GM21786 (cell line): Measurements from ENCODE around the gene ASTN2.

Experiments
- ATAC-seq: cut with Tn5 transposase; IDR thresholded peaks from one replicate; pipeline ENCODE4 v1.9.1; 2021; ENCODE audit not compliant: unreplicated experiment

The ASTN2 gene

DNA sequence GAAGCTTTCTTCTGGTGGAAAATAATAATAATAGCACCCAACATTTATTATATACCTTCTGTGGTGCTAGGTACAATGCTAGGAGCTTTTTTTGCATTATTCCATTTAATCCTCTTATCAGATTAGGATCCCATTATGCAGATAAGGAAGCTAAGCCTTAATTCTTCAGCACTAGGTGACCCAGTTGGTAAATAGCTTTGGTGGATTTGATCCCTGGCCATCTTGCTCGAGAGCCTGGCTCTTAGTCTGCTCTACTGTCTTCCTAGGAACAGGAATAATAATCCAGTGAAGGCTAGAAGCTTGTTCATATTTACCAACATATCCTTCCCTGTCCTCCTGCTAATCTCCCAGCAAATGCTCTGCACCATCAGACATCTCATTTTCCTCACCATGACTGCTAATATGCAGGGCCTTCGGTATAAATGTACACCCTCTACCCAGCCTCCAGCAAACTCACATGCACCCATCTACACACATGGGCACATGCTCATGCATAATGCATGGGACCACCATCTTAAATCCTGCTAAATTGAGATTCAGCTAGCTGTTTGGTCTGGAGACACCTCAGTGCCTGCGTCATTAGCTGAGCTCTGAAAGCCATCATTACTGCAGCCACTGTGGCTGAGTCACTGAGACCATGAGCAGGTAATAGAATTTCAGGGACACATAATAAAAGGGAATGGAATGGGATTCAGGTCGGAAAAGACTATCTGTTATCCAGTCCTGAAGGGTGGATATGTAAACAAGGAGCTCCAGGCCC is 640.3 kb downstream of the ASTN2 start:
- no peak for ATAC-seq

DNA sequence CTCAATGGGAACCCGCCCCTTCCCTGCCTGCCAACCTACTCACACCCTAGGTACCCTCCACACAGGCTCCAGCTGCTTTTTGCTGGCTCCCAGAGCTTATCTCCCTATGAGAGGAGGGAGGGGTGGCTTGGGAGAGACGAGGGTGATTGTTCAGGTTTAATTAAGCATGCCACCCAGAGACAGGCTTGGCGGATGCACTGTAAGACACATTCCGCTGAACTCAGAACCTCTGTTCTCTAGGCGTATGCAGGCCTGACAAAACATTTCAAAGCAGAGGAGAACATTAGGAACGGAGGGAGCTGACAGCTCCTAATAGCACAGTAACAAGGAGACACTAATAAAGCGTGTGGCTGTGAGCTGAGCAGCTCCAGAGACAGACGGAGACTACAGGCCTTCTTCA is 647.6 kb downstream of the ASTN2 start:
- ATAC-seq = no peak

DNA sequence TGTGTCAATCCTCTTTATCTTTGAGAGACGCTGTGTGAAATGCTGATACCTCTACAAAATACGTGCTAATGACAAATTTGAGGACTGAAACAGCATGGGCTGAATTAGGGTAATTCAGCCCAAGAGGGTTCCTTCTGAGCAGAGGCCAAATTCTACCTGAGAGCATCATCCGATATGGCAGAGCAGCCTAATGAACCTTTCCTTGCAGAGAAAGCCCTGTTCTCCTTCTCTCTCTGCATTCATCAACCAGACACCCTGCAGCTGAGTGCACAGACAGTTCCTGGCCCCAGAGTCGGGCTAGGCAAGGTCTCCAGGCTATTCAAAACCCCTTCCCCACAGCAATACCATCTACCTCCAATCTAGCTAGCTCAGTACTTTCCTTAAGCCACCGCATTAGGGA is 649.8 kb downstream of the ASTN2 start:
- no peak for ATAC-seq

DNA sequence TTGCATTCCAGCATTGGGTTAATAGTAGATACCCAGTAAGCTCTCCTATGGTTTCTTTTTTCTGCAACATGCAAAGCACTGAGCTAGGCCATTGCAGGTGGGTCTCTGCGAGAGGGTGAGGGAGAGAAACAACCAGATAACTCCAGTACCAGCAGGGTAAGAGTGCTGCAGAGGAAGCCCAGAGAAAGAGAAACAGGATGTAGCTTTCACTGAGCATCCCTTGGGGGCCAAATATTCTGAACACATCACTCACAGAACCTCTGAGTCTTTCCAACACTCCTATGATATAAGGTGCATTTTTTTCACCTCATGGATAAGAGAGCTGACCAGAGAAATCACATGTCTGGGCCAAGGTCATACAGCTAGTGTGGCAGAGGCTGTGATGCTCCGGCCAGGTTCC is 651.1 kb downstream of the ASTN2 start:
- ATAC-seq = no peak

DNA sequence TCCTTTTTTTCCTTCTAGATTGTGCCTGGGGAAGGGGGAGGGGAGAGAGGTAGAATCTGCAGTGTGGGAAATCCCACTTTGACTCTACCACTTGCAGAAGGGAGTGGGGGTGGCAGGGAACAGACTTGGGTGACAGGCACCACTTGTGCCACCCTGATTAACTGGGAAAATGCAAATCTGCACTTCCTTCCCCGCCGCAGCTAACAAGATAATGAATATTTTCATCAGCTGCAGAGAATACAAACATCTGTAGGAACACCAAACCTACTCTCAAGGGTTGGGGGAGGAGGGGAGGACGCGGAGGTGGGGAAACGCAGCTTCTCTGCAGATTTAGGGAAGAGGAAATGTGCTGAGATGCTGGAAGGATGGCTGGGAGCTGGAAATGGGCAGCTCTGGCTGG is 654.2 kb downstream of the ASTN2 start:
- no peak for ATAC-seq

DNA sequence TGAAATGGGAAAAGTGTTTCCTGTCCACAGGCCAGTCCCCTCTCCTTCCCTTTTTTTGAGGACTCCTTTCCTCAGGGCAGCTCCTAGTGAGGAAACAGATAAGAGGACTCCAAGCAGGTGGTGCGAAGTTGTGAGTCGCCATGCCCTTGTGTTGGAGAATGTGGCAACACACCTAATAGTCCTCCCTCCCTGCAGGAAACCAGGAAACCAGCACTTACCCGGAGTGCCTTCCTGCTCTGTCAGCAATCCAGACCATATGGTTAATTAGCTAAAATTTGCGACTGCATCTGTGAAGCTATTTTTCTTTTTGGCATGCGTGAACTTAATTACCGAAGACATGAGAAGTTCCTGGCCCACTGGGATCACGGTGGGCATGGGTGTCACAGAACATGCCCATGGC is 657.8 kb downstream of the ASTN2 start:
- ATAC-seq = no peak

DNA sequence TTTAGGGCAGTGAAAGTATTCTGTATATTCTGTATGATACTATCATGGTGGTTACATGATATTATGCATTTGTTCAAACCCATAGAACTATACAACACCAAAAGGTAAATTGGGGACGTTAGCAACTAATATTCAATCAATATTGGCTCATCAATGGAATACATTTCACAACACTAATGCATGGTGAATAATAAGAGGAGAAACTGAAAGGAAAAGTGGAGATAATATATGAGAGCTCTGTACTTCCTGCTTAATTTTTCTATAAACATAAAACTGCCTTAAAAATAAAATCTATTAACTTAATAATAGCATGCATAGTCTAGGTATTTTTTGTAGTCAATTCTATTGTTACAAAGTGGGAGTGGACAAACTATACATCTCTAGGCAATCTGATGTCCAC is 661.5 kb downstream of the ASTN2 start:
- ATAC-seq = no peak

DNA sequence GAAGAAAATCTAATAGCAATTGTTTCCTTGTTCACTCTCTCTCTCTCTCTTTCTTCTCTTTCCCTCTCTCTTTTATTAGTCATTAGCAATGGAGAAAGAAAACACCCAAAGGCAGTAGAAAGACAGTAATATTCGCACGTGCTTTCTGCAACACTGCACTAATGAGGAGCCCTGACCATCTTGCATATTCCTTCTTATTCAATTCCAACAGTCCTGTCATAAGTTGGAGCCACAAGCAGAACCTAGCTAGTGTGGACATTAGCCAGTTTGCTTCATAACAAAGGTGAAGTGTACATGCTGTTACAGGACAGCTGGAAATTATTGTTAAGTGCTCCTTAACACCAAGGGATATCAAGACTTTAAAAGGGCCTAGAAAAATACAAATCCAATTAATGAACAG is 664.3 kb downstream of the ASTN2 start:
- ATAC-seq = no peak

DNA sequence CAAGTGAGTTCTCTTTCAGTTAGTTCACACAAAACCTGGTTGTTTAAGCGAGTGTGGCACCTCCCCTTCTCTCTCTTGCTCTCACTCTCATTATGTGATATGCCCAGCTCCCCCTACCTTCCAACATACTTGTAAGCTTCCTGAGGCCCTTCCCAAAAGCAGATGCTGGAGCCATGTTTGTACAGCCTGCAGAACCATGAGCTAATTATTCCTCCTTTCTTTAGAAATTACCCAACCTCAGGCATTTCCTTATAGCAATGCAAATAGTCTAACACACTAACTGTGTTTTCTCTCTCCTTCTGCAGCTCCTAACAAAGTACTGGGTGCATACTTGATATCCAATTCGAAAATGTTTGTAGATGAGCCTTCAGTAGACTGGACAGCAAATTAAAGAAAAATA is 665.1 kb downstream of the ASTN2 start:
- ATAC-seq = no peak

DNA sequence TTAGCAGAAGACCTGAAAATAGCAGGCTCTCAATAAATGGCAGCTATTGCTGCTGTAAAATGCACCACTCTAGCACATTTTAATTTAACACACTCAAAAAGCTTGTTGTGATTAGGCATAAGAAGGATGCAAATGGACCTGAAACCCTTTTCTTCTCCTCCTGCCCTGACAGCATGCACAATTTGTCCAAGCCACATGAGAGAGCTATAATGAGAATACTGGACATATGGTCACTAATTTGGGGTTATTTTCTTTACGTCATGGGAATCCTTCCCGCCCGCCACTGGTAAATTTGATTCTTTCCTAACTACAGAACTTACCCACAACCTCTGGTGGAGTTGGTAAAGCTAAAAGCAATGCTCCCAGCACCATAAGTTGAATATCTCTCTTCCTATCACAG is 665.7 kb downstream of the ASTN2 start:
- no peak for ATAC-seq

DNA sequence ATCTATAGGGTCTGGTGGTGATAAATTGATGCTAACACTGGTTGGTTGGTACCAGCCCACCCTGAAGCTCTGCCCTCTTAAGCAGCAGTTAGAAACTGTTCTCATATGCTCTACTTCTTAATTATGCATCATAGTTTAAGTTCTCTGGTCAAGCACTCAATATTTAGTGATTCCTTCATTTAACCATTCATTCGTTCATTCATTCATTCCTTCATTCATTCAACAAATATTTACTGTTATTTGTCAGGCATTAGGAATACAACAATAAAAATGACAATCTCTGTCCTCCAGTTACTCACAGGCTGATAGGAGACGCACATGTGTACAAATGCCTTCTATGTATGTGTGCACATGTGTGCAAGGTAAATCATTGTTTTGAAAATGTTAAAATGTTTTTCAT is 673.1 kb downstream of the ASTN2 start:
- ATAC-seq = no peak

DNA sequence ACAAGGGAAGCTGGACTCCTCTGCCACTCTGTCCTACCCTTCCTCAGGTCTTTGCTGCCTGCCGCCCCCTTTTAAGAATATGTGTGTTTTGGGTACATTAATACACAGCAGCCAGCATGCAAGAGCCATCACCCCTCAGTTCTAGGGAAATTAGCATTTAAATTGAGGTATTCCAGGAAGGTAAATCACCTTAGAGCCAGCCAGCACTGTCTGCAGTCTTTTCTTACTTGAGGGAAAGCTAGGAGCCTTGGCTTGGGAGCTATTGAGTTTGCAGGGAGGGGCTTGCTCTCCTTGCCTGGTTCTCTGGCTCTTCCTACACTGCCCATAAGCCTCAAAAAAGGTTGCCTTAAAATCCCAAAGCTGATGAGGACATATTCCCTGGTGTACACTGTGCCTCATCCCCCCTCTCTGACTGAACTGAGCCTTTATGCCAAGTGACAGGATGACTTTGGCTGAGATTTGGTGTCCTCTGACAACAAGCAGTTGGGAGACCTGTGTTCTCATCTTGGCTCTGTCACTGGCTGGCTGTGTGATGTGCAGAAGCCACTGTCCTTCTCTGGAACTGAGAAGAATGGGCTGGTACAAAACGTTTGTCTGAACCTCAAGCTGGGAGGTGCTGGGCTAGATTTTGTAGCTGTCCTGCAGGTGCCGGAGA is 673.6 kb downstream of the ASTN2 start:
- ATAC-seq = no peak

DNA sequence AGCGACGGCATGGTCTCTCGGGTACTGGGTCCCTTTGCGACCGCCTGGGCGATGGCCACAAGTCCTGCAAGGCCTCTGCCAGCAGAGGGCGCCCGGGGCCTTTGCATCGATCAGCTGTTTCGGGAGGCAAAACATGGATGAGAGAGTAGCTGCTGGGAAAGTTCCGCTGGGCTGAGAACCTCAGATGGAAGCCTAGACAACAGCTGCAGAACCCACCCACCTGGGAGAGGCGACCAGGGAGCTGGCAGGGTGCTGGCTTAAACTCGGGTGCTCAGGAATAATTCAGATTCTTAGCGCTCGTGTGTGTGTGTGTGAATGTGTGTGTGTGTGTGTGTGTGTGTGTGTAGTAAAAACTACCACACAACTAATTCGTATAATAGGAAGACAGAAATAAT is 677.7 kb downstream of the ASTN2 start:
- peak; percentile 62 for ATAC-seq

DNA sequence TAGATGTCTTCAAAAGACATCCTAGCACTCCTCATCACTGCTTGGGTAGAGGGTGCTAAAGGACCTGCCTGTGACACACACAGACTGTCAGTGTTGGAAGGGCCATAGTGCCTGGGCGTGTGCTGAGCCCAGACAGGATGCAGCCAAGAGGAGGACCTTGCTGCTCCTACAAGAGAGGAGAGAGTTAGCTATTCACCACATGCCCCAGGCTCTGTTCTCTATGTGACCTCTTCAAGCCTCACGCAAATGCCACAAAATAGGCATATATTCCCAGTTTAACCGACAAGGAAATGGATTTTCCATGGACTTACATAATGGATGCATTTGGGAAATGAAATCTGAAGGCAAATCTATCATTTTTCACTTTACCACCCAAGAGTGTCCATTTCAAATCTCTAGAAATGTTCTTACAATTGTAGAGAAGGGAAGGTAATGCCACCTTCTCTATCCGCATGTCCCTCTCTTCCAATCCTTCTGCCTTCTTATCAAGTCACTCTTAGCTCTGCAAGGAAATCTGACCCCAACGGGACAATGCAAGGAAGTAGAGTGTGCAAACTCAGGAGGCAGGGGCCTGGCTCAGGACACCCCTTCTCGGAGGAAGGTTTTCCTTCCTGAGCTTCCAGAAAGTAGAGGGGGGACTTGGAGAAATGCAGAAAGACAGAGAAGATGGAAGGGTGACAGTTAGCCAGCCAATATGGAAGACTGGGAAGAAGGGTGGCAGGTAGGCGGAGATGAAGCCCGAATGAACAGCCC is 678.3 kb downstream of the ASTN2 start:
- ATAC-seq = no peak

DNA sequence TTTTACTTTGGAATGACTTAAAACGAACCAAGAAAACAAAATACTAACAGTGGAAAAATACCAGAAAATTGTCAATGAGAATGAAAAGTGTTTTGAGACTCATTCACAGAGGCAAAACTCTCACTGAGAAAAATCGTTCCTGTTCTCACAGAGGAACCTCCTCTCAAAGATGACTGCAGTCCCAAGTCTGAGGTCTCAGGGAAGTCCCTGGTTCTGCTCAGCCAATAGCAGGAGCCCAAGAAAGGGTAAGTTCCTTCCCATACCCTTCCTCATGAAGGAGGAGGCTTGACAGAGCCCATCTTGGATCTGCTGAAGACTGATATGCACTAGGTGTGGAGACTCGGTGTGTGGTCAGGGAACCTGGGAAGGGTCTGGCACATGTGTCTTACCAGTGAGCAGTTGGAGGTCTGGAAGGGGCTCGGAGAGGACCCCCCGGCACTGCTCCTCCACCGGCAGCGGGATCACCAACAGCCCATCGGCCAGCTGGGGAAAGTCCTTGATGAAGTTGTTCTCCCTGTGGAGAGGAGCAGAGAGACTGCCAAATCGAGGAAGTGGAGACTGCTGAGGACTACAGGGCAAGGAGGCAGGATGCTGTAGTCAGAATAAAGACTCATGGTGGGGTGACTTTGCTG is 681.7 kb downstream of the ASTN2 start:
- ATAC-seq = no peak

DNA sequence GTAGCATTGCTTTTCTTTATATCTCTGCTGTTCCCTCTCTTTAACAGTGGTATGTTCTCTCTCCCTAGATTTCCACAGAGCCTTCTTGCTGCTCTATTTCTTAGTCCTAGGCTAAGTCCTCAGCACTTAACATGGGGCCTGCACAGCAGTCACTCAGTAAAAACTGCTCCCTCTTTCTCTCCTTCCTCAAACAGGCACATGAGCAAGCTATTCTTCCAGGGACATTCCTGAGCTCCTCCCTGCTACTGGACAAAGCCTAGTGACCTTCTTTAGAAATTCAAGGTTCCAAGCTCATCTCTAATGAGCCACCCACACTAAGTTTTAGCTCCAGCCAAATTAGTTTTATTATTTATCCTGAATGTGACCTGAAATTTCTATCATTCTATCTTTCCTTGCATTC is 688.3 kb downstream of the ASTN2 start:
- ATAC-seq = no peak

DNA sequence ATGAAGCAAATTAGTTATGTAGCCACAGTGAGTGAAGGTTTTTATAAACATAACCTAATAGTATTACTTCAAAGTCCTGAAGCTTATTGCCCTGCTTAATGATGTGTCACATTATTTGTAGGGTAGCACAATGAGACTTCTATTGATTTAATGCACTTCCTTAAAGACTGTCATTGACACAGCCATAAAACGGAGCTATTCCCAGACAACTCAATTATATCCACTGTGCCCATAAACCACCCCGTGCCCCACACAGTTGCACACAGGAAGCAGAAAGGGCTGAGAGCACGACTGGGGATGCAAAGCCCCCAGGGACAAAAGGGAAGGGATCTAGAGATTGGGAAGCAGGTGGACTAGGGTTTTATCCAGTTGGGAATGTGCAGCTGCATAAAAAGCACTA is 690.7 kb downstream of the ASTN2 start:
- ATAC-seq = no peak

DNA sequence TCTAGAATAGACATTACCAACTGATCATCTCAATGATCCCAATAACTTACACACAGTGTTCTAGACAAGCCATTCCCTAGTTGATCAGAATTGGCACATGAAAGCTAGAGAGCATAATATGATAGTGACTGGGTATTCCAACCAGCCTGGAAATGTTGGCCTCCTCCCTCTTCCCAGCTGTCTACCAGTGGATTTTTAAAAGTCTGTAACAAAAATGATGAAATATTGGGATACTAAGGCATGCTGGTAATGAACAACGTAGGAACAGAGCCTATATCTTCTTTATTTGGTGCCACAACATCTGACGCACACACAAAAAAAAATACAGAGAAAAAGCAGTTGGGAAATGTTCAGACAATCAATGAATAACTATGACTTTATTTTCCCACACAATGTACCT is 692.9 kb downstream of the ASTN2 start:
- no peak for ATAC-seq

DNA sequence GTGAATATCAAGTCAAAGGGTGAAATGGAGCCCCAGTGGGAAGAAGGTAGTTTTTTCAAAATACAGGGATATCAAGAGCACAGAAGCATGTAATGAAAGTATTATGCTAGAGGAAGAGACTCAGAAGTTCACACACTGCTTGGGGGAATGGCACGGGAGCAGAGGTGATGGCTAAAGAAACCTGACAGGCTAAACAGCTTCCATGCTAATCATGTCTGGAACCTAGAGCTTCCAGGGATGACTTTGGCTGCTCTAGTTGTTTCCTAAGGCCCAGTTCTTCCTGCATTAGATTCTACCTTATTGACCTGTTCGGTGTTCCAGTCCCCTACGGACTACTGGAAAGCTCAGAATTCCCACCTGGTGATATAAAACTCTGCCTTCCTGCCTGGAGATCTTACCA is 693.4 kb downstream of the ASTN2 start:
- ATAC-seq = no peak

DNA sequence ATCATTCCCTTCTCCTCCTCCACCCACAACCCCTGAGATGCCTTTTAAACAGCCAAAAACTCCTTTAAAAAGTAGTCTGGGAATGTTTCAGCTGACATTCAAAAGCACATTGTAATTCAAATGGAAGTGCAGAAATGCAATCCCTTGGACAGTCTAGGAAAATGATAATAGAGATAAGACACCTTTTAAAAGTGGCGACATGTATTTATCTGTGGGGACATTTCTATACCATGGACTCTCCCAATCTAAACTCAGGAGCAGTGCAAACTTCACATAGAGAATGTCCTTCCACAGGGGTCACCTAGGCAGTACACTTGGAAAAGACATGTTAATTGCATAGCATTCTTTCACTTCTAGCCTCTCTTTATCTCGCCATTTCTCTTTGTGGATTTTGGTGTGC is 694.7 kb downstream of the ASTN2 start:
- no peak for ATAC-seq

DNA sequence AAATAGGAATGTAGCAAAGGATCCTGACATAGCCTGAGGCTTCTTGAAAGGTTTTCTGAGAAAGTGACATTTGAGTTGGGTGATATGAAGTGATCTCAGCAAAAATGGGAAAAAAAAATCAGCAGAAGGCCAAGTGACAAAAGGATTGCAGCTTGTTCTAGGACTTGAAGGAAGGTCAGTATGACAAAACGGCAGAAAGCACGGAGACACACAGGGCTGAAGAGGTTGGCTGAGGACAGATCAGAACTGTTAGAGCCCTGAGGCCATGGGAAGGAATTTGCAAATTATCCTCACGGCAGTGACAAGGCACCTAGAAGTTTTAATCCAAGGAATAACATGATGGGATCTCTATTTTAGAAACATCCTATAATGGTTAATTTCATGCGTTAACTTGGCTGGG is 696.7 kb downstream of the ASTN2 start:
- ATAC-seq = no peak

DNA sequence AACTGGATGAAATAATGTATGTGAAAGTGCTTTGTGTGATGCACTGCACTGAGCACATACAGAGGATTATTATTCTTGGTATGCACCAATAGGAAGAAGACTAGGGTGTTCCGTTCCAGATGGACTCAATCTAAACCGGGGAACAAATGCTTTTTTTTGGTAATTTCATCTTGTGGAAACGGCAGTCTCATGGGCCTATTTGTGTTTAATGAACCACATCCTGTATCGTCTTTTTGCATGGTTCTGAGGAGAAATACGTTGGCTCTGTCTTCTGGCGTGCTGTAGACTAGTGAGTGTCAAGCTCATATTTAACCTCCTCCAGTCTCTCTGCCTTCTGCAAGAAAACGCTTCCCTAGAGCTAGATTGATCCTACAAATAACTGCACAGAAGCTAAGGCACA is 697.7 kb downstream of the ASTN2 start:
- ATAC-seq = no peak
